Activated CD4-positive, CD25-positive, alpha-beta regulatory T cell treated with anti-CD3 and anti-CD28 coated beads, Interleukin-2, amount 50 U/mL, for 72 hours (primary cell): ENCODE results near the gene RNF144A.
"Not testable (repeated sequence)": the region's sequence is repeated elsewhere in the genome, so short reads cannot be mapped to it uniquely, and the experiment has no call there.

ENCODE experiments used
- DNase-seq: peaks from one replicate; pipeline ENCODE4 v3.0.0; 2021

RNF144A gene

GRCh38 chr2:6930923-6931647, 13.9 kb downstream of the RNF144A start:
- DNase-seq: no peak

GRCh38 chr2:6931753-6932152, 14.5 kb downstream of the RNF144A start:
- DNase-seq: no peak

- no peak for DNase-seq
Measured at GRCh38 chr2:6932206-6932605, 15.0 kb downstream of the RNF144A start.

- DNase-seq: no peak
Measured at GRCh38 chr2:6932828-6933227, 15.6 kb downstream of the RNF144A start.

- no peak for DNase-seq
Measured at GRCh38 chr2:6933911-6934310, 16.7 kb downstream of the RNF144A start.

- DNase-seq: no peak
Measured at GRCh38 chr2:6934345-6934744, 17.1 kb downstream of the RNF144A start.

- no peak for DNase-seq
Measured at GRCh38 chr2:6934758-6935651, 17.8 kb downstream of the RNF144A start.

- not testable (repeated sequence) for DNase-seq
Measured at GRCh38 chr2:6935652-6936020, 18.4 kb downstream of the RNF144A start.

GRCh38 chr2:6937157-6937556, 19.9 kb downstream of the RNF144A start:
- DNase-seq: no peak

GRCh38 chr2:6937582-6937981, 20.4 kb downstream of the RNF144A start:
- DNase-seq: no peak

GRCh38 chr2:6939071-6939470, 21.9 kb downstream of the RNF144A start:
- DNase-seq: no peak

GRCh38 chr2:6940820-6941219, 23.6 kb downstream of the RNF144A start:
- no peak for DNase-seq

GRCh38 chr2:6941299-6942046, 24.3 kb downstream of the RNF144A start:
- DNase-seq: no peak

GRCh38 chr2:6942848-6943247, 25.6 kb downstream of the RNF144A start:
- DNase-seq: no peak

GRCh38 chr2:6943523-6943922, 26.3 kb downstream of the RNF144A start:
- DNase-seq: no peak

GRCh38 chr2:6943971-6944370, 26.8 kb downstream of the RNF144A start:
- DNase-seq: no peak

GRCh38 chr2:6944555-6944954, 27.3 kb downstream of the RNF144A start:
- DNase-seq: no peak

- DNase-seq: no peak
Measured at GRCh38 chr2:6945087-6945813, 28.0 kb downstream of the RNF144A start.

- no peak for DNase-seq
Measured at GRCh38 chr2:6945821-6946220, 28.6 kb downstream of the RNF144A start.

GRCh38 chr2:6946722-6947121, 29.5 kb downstream of the RNF144A start:
- DNase-seq: no peak

GRCh38 chr2:6947929-6948676, 30.9 kb downstream of the RNF144A start:
- no peak for DNase-seq
